Naive thymus-derived CD4-positive, alpha-beta T cell (primary cell): Measurements from ENCODE around the gene GRXCR2. TPM values are rescaled to one million over a fixed set of nuclear protein-coding genes. Genes with fewer than 3 reads are reported as not detected.

Experiments
- ATAC-seq: fragments of 150-1000 bp; cut with Tn5 transposase; 2 replicates; pipeline ENCODE4 v1.10.0; 2021; ENCODE audit warnings: mild to moderate bottlenecking, moderate library complexity
- CTCF ChIA-PET: fragments of 350-600 bp; sonication (Branson Sonifier 250); formaldehyde crosslinking; loops from one replicate; lab custom pipeline; 2021; ENCODE audit warnings: antibody characterized with exemption; lab: Charles Lee
- POLR2A ChIA-PET: fragments of 350-600 bp; sonication (Branson Sonifier 250); formaldehyde crosslinking; loops from one replicate; lab custom pipeline; 2021; ENCODE audit warnings: antibody characterized with exemption, inconsistent platforms; lab: Charles Lee
- DNase-seq, 9 donors: peaks; one replicate each; pipeline versions ENCODE4 v3.0.0 to v3.0.0-alpha.2; 2020 to 2022; ENCODE audit warnings: mixed read lengths in 1 of 9
- H3K27ac ChIP-seq: one replicate; pipeline ENCODE4 v1.7.0; 2013; ENCODE audit warnings: mild to moderate bottlenecking, low read depth, low read length, moderate library complexity
- H3K27me3 ChIP-seq, 2 donors: one replicate each; pipeline ENCODE4 v1.7.0; 2013; ENCODE audit warnings: low read length in 2 of 2, mild to moderate bottlenecking in 2 of 2, moderate library complexity in 2 of 2; ENCODE audit not compliant: control insufficient read depth in 2 of 2, insufficient read depth in 2 of 2
- H3K36me3 ChIP-seq, 3 experiments: 1 replicate in 2 of 3; 2 replicates in 1 of 3; pipeline ENCODE4 v1.7.0; 2013; ENCODE audit warnings: low read length in 3 of 3, mild to moderate bottlenecking in 3 of 3, moderate library complexity in 1 of 3; ENCODE audit not compliant: insufficient read depth in 3 of 3, control insufficient read depth in 2 of 3
- H3K4me1 ChIP-seq, 2 donors: one replicate each; pipeline ENCODE4 v1.7.0; 2013; ENCODE audit warnings: low read length in 2 of 2, mild to moderate bottlenecking in 2 of 2, moderate library complexity in 1 of 2; ENCODE audit not compliant: control insufficient read depth in 2 of 2, insufficient read depth in 2 of 2
- H3K4me3 ChIP-seq: 2 replicates; pipeline ENCODE4 v1.7.0; 2013; ENCODE audit warnings: mild to moderate bottlenecking, low read length
- H3K9me3 ChIP-seq, 3 experiments: 1 replicate in 2 of 3; 2 replicates in 1 of 3; pipeline ENCODE4 v1.7.0; 2013; ENCODE audit warnings: low read length in 3 of 3; ENCODE audit not compliant: control insufficient read depth in 2 of 3
- H3K27ac Mint-ChIP-seq, 9 donors: one replicate each; pipeline ENCODE4 v1.8.0; 2020 to 2022; ENCODE audit warnings: mixed read lengths in 9 of 9, mild to moderate bottlenecking in 8 of 9, moderate library complexity in 5 of 9, inconsistent platforms in 2 of 9
- H3K27me3 Mint-ChIP-seq, 5 donors: one replicate each; pipeline ENCODE4 v1.8.0; 2021 to 2022; ENCODE audit warnings: mixed read lengths in 5 of 5, mild to moderate bottlenecking in 1 of 5
- H3K36me3 Mint-ChIP-seq, 5 donors: one replicate each; pipeline ENCODE4 v1.8.0; 2020 to 2022; ENCODE audit warnings: mixed read lengths in 5 of 5, mild to moderate bottlenecking in 3 of 5, inconsistent platforms in 1 of 5
- H3K4me1 Mint-ChIP-seq, 7 donors: one replicate each; pipeline ENCODE4 v1.8.0; 2020 to 2022; ENCODE audit warnings: mixed read lengths in 7 of 7, mild to moderate bottlenecking in 3 of 7, inconsistent platforms in 1 of 7
- H3K4me3 Mint-ChIP-seq, 10 donors: one replicate each; pipeline ENCODE4 v1.8.0; 2020 to 2022; ENCODE audit warnings: mild to moderate bottlenecking in 10 of 10, mixed read lengths in 10 of 10, moderate library complexity in 6 of 10, inconsistent platforms in 2 of 10
- H3K9me3 Mint-ChIP-seq, 11 donors: one replicate each; pipeline ENCODE4 v1.8.0; 2020 to 2022; ENCODE audit warnings: mixed read lengths in 11 of 11, mild to moderate bottlenecking in 4 of 11, inconsistent platforms in 1 of 11, moderate library complexity in 1 of 11
- intact Hi-C, 2 donors: fragments of 100-400 bp; cut with micrococcal nuclease; formaldehyde crosslinking; loops; one replicate each; pipeline ENCODE4 v1.15.1; 2023
- polyA plus RNA-seq, 2 donors: library from polyadenylated mRNA; unstranded; fragments of 300-500 nt; fragmentation: Illumina TruSeq; gene quantifications; one replicate each; pipeline ENCODE4 v1.2.3, GENCODE V29; 2021
- total RNA-seq, 6 experiments: library from RNA in 5 of 6; stranded (reverse) in 5 of 6; gene quantifications; 1 replicate in 5 of 6; 2 replicates in 1 of 6; pipeline ENCODE4 v1.2.3 and lab custom pipeline; 2021 to 2026

The GRXCR2 gene
- total and polyA plus RNA-seq, 7 experiments from 2014 or later = not detected

DNA sequence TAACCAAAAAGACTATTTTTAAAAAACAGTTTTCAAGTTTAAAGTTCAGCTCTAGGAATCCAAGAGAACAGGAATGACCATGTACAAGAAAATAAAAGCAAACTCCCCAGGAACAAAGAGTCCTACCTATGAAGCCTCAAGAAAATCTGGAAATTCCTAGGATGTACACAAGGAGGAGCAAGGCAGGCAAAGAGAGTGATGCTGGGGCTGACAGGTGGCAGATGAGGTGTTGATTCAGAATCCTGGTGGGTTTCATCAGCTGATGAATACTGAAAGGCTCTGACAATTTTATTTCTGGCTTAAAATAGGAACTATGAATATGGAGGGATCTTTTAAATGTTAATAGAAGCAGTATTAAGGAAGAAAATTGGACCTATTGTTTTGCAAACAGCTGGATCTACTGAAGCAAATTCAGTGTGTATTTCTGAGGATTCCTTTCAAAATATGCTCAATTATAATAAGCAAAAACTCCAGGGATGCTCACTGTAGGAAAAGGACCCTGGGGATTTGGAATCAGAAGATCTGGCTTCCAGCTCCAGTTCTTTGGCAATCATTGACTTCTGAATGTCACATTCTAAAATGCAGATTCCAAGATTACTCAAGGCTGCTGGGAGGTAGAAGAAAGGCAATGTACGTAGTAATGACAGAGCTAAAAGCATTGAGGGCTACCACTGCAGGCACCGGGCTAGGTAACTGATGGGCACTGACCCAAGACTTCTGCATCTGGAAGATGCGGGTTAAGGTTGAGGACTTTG lies 35.6 kb upstream of the GRXCR2 start:
- ChIA-PET CTCF (no interaction called here), POLR2A (no interaction called here)
- peaks cover 0 to 7% (median 0%) of the 10 kb centered on the region in 11 donors for H3K9me3 Mint-ChIP-seq
- H3K27me3 ChIP-seq = no peaks in the 10 kb centered on the region
- no peaks in the 10 kb centered on the region for H3K36me3 Mint-ChIP-seq
- intact Hi-C loops = no loop called here
- no peaks in the 10 kb centered on the region for H3K4me1 ChIP-seq
- no peaks in the 10 kb centered on the region for H3K36me3 ChIP-seq
- peaks cover 0 to 32% (median 5%) of the 10 kb centered on the region in 5 donors for H3K27me3 Mint-ChIP-seq
- no peaks in the 10 kb centered on the region for H3K9me3 ChIP-seq
- no peak overlapping the region for H3K4me3 Mint-ChIP-seq
- no peak overlapping the region for H3K27ac ChIP-seq
- ATAC-seq (no peak), DNase-seq (no peak)
- H3K4me3 ChIP-seq = no peak overlapping the region
- H3K4me1 Mint-ChIP-seq = no peaks in the 10 kb centered on the region
- H3K27ac Mint-ChIP-seq = no peak overlapping the region

DNA sequence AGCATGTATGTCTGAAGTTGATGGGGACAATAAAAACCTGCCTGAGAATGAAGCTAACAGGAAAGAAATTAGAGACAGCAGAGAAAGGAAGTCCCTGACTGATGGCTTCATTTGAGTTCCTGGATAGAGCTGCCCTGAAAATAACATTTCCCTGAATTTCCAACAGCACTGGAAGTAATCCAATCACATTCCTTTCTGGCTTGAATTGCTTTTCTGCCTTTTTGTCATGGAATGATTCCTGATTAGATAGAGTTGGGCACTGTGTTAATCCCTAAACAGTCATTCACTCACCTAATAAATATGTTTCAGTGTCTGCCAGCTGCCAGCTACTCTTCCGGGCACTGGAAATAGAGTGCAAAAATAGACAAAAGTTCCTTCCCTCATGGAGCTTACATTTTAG lies 33.6 kb upstream of the GRXCR2 start:
- H3K36me3 ChIP-seq = no peaks in the 10 kb centered on the region
- DNase-seq (no peak), ATAC-seq (no peak)
- Mint-ChIP-seq H3K9me3 (peaks cover 0 to 7% (median 0%) of the 10 kb centered on the region in 11 donors), H3K4me1 (no peaks in the 10 kb centered on the region), H3K36me3 (no peaks in the 10 kb centered on the region), H3K4me3 (no peak overlapping the region), H3K27me3 (peaks cover 0 to 32% (median 5%) of the 10 kb centered on the region in 5 donors), H3K27ac (no peak overlapping the region)
- H3K27me3 ChIP-seq = no peaks in the 10 kb centered on the region
- CTCF ChIA-PET = no interaction called here
- no peaks in the 10 kb centered on the region for H3K9me3 ChIP-seq
- intact Hi-C loops = no loop called here
- no peak overlapping the region for H3K4me3 ChIP-seq
- no peaks in the 10 kb centered on the region for H3K4me1 ChIP-seq
- no peak overlapping the region for H3K27ac ChIP-seq
- POLR2A ChIA-PET = no interaction called here

GRCh38 chr5:145904743-145905142 lies 31.9 kb upstream of the GRXCR2 start:
- no peaks in the 10 kb centered on the region for H3K27me3 ChIP-seq
- no peaks in the 10 kb centered on the region for H3K9me3 ChIP-seq
- Mint-ChIP-seq H3K4me3 (no peak overlapping the region), H3K36me3 (no peaks in the 10 kb centered on the region), H3K9me3 (peaks cover 0 to 9% (median 6%) of the 10 kb centered on the region in 11 donors), H3K27ac (no peak overlapping the region), H3K4me1 (no peaks in the 10 kb centered on the region), H3K27me3 (peaks cover 0 to 28% (median 5%) of the 10 kb centered on the region in 5 donors)
- H3K36me3 ChIP-seq = no peaks in the 10 kb centered on the region
- CTCF ChIA-PET = no interaction called here
- ATAC-seq = no peak
- no peak overlapping the region for H3K4me3 ChIP-seq
- no peaks in the 10 kb centered on the region for H3K4me1 ChIP-seq
- intact Hi-C loops = no loop called here
- H3K27ac ChIP-seq = no peak overlapping the region
- DNase-seq = no peak
- POLR2A ChIA-PET = no interaction called here

DNA sequence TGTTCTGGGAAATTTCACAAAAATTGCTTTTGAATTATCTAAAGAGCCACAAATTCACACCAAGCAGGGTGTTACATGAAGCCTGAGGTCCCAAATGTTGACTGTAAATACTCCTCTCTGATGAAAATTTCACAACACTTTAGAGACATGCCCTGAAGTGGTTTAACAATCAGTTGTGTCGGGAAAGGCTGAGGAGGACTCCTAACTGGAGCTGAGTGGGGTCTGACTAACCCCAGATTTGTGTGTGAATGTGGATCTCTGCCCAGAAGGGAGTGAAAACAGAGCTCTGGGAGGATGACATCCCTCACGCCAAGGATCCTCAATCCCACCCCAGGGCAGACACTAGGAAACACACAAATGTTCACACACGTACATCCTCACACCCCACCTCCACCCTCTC lies 31.1 kb upstream of the GRXCR2 start:
- ChIA-PET CTCF (no interaction called here), POLR2A (no interaction called here)
- no peak for DNase-seq
- no peaks in the 10 kb centered on the region for H3K27me3 ChIP-seq
- no peaks in the 10 kb centered on the region for H3K9me3 ChIP-seq
- H3K4me1 ChIP-seq = no peaks in the 10 kb centered on the region
- H3K4me3 ChIP-seq = no peak overlapping the region
- ATAC-seq = no peak
- no peak overlapping the region for H3K27ac ChIP-seq
- Mint-ChIP-seq H3K9me3 (peaks cover 0 to 11% (median 5%) of the 10 kb centered on the region in 11 donors), H3K4me1 (no peaks in the 10 kb centered on the region), H3K27me3 (peaks cover 0 to 28% (median 5%) of the 10 kb centered on the region in 5 donors), H3K4me3 (no peak overlapping the region), H3K27ac (no peak overlapping the region), H3K36me3 (no peaks in the 10 kb centered on the region)
- H3K36me3 ChIP-seq = no peaks in the 10 kb centered on the region
- intact Hi-C loops = no loop called here

- Mint-ChIP-seq H3K9me3 (peaks cover 0 to 14% (median 5%) of the 10 kb centered on the region in 11 donors), H3K36me3 (no peaks in the 10 kb centered on the region), H3K27ac (no peak overlapping the region), H3K27me3 (peaks cover 0 to 25% (median 9%) of the 10 kb centered on the region in 5 donors), H3K4me1 (no peaks in the 10 kb centered on the region), H3K4me3 (no peak overlapping the region)
- Histone ChIP-seq H3K36me3 (no peaks in the 10 kb centered on the region), H3K27ac (no peak overlapping the region), H3K4me1 (no peaks in the 10 kb centered on the region), H3K27me3 (no peaks in the 10 kb centered on the region), H3K4me3 (no peak overlapping the region), H3K9me3 (no peaks in the 10 kb centered on the region)
- ChIA-PET CTCF (no interaction called here), POLR2A (no interaction called here)
- no peak for ATAC-seq
- intact Hi-C loops = no loop called here
- DNase-seq = no peak
Observed at GRCh38 chr5:145903113-145903512, 30.3 kb upstream of the GRXCR2 start.

- ChIA-PET POLR2A (no interaction called here), CTCF (no interaction called here)
- intact Hi-C loops = no loop called here
- ATAC-seq = no peak
- H3K4me1 ChIP-seq = no peaks in the 10 kb centered on the region
- no peaks in the 10 kb centered on the region for H3K36me3 Mint-ChIP-seq
- no peak for DNase-seq
- no peaks in the 10 kb centered on the region for H3K27me3 ChIP-seq
- no peaks in the 10 kb centered on the region for H3K4me1 Mint-ChIP-seq
- H3K4me3 ChIP-seq = no peak overlapping the region
- H3K36me3 ChIP-seq = no peaks in the 10 kb centered on the region
- H3K4me3 Mint-ChIP-seq = no peak overlapping the region
- H3K9me3 Mint-ChIP-seq = peaks cover 0 to 18% (median 6%) of the 10 kb centered on the region in 11 donors
- H3K27ac ChIP-seq = no peak overlapping the region
- H3K9me3 ChIP-seq = no peaks in the 10 kb centered on the region
- peaks cover 0 to 23% (median 6%) of the 10 kb centered on the region in 5 donors for H3K27me3 Mint-ChIP-seq
- no peak overlapping the region for H3K27ac Mint-ChIP-seq
Observed at GRCh38 chr5:145902421-145902820, 29.6 kb upstream of the GRXCR2 start.

GRCh38 chr5:145898171-145898570 lies 25.4 kb upstream of the GRXCR2 start:
- no peaks in the 10 kb centered on the region for H3K27me3 ChIP-seq
- Mint-ChIP-seq H3K36me3 (no peaks in the 10 kb centered on the region), H3K27me3 (peaks cover 0 to 13% (median 0%) of the 10 kb centered on the region in 5 donors), H3K4me1 (no peaks in the 10 kb centered on the region), H3K9me3 (peaks cover 0 to 22% (median 13%) of the 10 kb centered on the region in 11 donors), H3K27ac (no peak overlapping the region), H3K4me3 (no peak overlapping the region)
- DNase-seq = no peak
- ChIA-PET POLR2A (no interaction called here), CTCF (no interaction called here)
- ATAC-seq = no peak
- H3K9me3 ChIP-seq = no peaks in the 10 kb centered on the region
- intact Hi-C loops = no loop called here
- no peaks in the 10 kb centered on the region for H3K4me1 ChIP-seq
- H3K36me3 ChIP-seq = no peaks in the 10 kb centered on the region
- H3K4me3 ChIP-seq = no peak overlapping the region
- no peak overlapping the region for H3K27ac ChIP-seq
